Regular cardiac myocyte (primary cell): Measurements from ENCODE around the gene AARS2. TPM values are rescaled to one million over a fixed set of nuclear protein-coding genes. Genes with fewer than 3 reads are reported as not detected.

Experiments used
- total RNA-seq: library from RNA; depleted of rRNA; stranded (reverse); fragments of >200 nt; gene quantifications from 2 replicates; pipeline ENCODE4 v1.2.3, GENCODE V29; 2014

AARS2 gene
- 15.8 and 19.7 TPM in 2 replicates for total RNA-seq

GRCh38 chr6:44312901-44313788, at the start of gene AARS2:
Gene AARS2, minus strand, starts transcription at chr6:44313347. Its CDS starts 24 bp downstream, at chr6:44313323.

GRCh38 chr6:44342489-44342888, 29.3 kb upstream of the AARS2 start, which contains the start of gene SPATS1:
Gene SPATS1, plus strand, starts transcription at chr6:44342650. Its CDS starts 446 bp downstream, at chr6:44343096.

GRCh38 chr6:44269921-44270525, 43.1 kb downstream of the AARS2 start, which contains the start of gene TMEM151B:
Gene TMEM151B, plus strand, starts transcription at chr6:44270450. Its CDS starts 293 bp downstream, at chr6:44270743.

GRCh38 chr6:44265007-44265721, 48.0 kb downstream of the AARS2 start, which contains the start of gene NFKBIE:
Gene NFKBIE, minus strand, starts transcription at chr6:44265551. Its CDS starts 205 bp downstream, at chr6:44265346.

GRCh38 chr6:44257025-44257752, 56.0 kb downstream of the AARS2 start, which contains the start of gene SLC35B2:
Gene SLC35B2, minus strand, starts transcription at chr6:44257528. Its CDS starts 118 bp downstream, at chr6:44257410.

Other genes with a start within 250 kb of the AARS2 start
- gene MRPL14, start 185.9 kb downstream of the AARS2 start, total RNA-seq = 49.9 and 59.2 TPM in 2 replicates
- gene TMEM63B, start 185.8 kb downstream of the AARS2 start, total RNA-seq = 23.8 and 25.4 TPM in 2 replicates
- under 0.01 TPM in 1 of 2 replicates, not detected in the other for gene CAPN11, start 154.5 kb downstream of the AARS2 start, total RNA-seq
- gene MYMX, start 96.4 kb downstream of the AARS2 start, total RNA-seq = not detected in 2 replicates
- gene SLC29A1, start 89.8 kb downstream of the AARS2 start, total RNA-seq = 11.3 and 28.6 TPM in 2 replicates
- 531 and 1,246 TPM in 2 replicates for gene HSP90AB1, start 66.2 kb downstream of the AARS2 start, total RNA-seq
- 80.7 and 103 TPM in 2 replicates for gene SLC35B2, start 55.8 kb downstream of the AARS2 start, total RNA-seq
- gene NFKBIE, start 47.8 kb downstream of the AARS2 start, total RNA-seq = 4.0 and 6.8 TPM in 2 replicates
- not detected in 2 replicates for gene TMEM151B, start 42.9 kb downstream of the AARS2 start, total RNA-seq
- not detected in 2 replicates for gene SPATS1, start 29.3 kb upstream of the AARS2 start, total RNA-seq
- 19.4 and 28.6 TPM in 2 replicates for gene CDC5L, start 74.4 kb upstream of the AARS2 start, total RNA-seq